GM21786 (cell line): ENCODE measurements around the gene PLOD3.
"Not testable (repeated sequence)": the region's sequence is repeated elsewhere in the genome, so short reads cannot be mapped to it uniquely, and the experiment has no call there.

Experiments used
- ATAC-seq: cut with Tn5 transposase; IDR thresholded peaks from one replicate; pipeline ENCODE4 v1.9.1; 2021; ENCODE audit not compliant: unreplicated experiment

PLOD3 gene

GRCh38 chr7:101217388-101218235 lies at the start of gene PLOD3, which contains the start of gene ZNHIT1:
PLOD3 (minus strand) TSS chr7:101217581; CDS start chr7:101217274, 307 bp downstream.
ZNHIT1 (plus strand) TSS chr7:101218165; CDS start chr7:101218196, 31 bp downstream.
- peak; percentile 64 for ATAC-seq

DNA sequence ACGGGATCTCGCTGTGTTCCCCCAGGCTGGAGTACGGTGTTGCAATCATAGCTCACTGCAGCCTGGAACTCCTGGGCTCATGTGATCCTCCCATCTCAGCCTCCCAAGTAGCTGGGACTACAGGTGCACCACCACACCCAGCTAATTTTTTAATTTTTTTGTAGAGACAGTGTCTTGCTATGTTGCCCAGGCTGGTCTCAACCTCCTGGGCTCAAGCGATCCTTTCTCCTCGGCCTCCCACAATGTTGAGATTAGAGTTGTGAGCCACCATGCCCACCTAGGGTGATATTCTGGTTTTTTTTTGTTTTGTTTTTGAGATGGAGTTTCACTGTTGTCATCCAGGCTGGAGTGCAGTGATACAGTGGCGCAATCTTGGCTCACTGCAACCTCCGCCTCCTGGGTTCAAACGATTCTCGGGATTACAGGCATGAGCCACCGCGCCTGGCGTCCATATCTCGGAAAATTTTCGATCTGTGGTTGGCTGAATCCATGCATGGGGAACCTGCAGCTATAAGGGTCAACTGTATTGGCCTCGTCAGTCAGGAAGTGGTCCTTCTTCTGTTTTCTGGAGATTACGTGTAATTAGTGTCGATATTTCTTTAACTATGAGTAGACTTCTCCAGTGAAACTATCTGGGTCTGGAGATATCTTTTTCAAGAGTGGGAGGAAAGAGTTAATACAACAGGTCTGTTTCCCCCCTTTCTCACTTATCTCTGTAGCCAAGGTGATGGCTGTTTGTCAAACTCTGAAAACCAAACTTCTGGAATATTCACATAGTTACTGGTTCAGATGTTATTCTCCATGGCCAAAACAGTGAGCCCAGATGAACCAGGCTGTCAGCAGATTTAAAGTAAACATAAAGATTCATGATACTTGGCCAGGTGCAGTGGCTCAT lies 48.5 kb upstream of the PLOD3 start:
- ATAC-seq = no peak

DNA sequence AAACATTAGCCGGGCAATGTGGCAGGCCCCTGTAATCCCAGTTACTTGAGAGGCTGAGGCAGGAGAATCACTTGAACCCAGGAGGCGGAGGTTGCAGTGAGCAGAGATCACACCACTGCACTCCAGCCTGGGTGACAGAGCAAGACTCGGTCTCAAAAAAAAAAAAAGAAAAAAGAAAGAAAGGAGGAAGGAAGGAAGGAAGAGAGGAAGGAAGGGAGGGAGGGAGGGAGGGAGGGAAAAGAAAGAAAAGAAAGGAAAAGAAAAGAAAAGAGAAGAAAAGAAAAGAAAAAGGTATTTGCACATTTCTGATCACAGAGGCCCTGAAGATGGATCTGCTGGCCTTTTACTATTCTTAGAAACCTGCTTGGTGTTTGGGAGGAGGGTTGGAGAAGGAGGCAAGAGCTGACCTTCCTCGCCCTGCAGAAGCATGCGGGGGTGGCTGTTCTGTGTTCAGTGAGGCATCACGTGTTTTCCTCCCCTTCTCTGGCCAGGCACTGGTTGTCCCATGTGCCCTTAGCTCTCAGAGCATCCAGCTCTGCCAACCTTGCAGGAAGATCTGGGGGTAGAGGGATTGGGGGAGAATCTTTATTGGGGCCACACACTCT lies 46.8 kb upstream of the PLOD3 start:
- ATAC-seq = not testable (repeated sequence)

GRCh38 chr7:101258243-101258731 lies 40.9 kb upstream of the PLOD3 start:
- no peak for ATAC-seq

DNA sequence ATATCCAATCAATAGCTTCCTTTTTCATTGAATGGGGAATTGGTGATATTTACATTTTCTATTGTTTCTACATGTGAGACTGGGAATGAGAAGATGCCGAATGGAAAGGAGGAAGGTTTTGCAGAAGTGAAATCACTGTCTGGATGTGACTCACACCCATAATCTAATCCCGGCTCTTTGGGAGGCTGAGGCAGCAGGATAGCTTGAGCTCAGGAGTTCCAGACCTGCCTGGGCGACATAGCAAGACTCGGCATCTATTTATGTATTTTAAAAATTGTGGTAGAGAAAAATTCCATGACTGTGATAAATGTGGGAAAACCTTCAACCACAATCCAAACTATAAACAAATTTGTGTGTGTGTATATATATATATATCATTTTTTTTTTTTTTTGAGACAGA lies 38.4 kb upstream of the PLOD3 start:
- no peak for ATAC-seq

- not testable (repeated sequence) for ATAC-seq
These were observed 35.8 kb upstream of the PLOD3 start for GRCh38 chr7:101253199-101253598.

- ATAC-seq = peak; percentile 96
These were observed 34.7 kb upstream of the PLOD3 start for GRCh38 chr7:101251871-101252659.

GRCh38 chr7:101250324-101250723 lies 32.9 kb upstream of the PLOD3 start:
- no peak for ATAC-seq

DNA sequence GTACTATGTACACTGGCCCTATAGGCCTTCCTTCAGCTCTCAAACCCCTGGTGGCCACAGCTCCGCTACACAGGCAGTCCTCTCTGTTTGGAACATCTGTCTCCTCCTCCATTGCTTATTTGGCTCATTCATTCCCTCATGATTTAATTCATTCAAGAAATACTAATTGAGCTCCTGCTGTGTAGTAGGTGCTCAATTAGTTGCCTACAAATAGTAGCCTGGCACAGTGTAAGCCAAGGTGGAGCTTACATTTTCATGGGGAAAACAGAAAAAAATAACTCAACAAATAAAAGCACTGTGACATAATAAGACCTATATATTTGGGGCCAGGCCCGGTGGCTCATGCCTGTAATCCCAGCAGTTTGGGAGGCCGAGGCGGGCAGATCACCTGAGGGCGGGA lies 30.9 kb upstream of the PLOD3 start:
- ATAC-seq = no peak

DNA sequence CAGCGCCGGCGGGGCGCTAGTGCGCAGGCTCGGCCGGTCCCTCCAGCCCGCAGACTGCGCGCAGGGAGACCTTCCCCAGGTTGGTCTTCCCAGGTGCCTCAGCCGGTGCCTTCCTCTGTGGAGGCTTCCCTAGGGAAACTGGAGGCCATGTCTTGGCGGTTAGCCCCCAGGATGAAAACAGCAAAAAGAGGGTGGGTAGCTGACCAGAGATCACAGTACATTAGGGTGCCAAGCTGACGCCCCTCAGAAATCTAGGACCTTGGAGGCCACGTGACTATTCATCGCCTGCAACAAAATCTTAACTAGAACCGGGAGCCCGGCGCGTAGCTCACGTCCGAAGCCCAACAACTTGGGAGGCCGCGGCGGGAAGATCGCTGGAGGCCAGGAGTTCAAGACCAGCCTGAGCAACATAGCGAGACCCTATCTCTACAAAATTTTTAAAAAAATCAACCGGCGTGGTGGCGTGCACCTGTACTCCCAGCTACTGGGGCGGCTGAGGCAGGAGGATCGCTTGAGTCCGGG lies 27.8 kb upstream of the PLOD3 start:
- ATAC-seq = no peak

- ATAC-seq = peak; percentile 89
These were observed 27.2 kb upstream of the PLOD3 start, which contains the start of gene FIS1 for GRCh38 chr7:101244375-101245146. FIS1 (minus strand) TSS chr7:101245081; CDS start chr7:101245004, 77 bp downstream.

DNA sequence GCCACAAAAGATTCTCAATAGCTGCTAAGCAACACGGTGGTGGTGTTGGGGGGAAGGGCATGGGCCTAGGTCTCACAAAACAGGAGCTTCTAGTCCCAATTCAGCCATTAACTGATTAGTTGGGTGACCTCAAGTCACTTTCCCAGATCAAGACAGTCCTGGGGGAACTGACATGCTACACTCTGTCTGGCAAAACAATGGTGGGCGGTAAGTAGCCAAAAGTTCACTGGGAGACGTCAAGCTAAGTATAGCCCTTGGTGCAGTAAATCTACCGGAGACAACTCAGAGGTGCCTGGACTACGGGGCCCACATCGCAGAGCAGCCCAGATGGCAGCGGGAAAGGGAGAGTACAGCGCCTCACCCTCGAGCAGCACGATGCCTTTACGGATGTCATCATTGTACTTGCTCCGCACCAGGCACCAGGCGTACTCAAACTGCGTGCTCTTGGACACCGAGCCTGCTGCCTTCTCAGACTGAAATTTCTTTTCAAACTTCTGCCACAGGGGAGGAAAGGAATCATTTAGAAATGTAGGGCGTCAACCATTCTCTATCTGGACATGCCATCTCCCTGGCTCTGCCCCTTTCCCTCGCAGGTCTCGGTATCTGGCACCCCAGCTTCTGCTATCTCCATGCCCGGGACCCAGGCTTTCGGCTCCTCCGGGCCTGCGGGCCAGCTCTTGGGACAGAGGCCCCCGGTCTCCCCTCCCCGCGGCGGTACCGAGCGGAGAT lies 26.4 kb upstream of the PLOD3 start:
- no peak for ATAC-seq

- ATAC-seq = no peak
These were observed 24.3 kb upstream of the PLOD3 start for GRCh38 chr7:101241443-101242349.

GRCh38 chr7:101241015-101241363 lies 23.6 kb upstream of the PLOD3 start:
- ATAC-seq = no peak

DNA sequence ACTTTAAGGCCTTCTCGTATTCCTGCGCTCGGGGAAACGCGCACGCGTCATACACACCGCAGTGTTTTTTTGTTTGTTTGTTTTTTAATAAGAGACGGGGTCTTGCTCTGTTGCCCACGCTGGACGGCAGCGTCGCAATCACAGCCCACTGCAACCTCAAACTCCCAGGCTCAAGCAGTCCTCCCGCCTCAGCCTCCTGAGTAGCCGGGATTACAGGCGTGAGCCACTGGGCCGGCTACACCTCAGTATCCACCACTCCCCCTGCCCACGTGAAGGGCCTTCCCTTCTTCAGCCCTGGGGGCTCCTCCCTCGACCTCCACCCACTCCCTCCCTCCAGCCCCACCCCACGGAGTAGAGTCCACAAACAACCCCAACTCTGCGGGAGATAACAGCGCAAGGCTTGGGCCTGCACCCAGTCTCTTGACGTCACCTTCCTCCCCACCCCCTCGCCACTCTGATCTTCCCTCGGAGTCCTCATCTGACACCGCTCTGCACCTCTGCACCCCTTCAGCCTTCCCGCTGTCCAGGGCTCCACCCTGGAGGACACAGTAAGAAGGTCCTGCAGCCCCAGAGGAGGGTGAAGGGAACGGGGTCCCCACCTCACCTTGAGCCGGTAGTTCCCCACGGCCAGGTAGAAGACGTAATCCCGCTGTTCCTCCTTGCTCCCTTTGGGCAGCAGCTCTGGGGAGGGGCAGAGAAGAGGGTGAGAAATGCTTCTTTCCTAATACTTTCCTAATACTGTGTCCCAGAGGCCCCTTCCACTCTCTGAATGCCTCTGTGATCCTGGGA lies 23.0 kb upstream of the PLOD3 start:
- no peak for ATAC-seq

DNA sequence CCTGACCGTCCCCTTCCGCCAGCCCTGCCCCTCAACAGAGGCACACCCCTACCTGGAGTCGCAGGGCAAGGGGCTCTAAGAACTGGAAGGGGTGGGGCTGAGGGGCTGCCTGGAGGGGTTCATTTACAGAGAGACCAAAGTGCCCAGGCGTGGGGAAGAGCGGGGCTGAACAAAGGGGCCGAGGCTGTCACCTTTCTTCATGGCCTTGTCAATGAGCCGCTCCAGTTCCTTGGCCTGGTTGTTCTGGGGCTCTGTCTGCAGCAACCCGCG lies 22.5 kb upstream of the PLOD3 start:
- ATAC-seq = no peak
